GM12878 (cell line): ENCODE measurements around the gene NOL4L. TPM values are rescaled to one million over a fixed set of nuclear protein-coding genes. Genes with fewer than 3 reads are reported as not detected.

ENCODE experiments used
- ATAC-seq: fragments of 200-7000 bp; cut with Tn5 transposase; 3 replicates; pipeline ENCODE4 v1.9.1; 2020; ENCODE audit warnings: mild to moderate bottlenecking, moderate library complexity
- BruUV-seq: library from RNA; stranded (reverse); fragments of 400-500 nt; replicated peaks from 2 replicates; lab custom pipeline; 2021; lab: Mats Ljungman, UMichigan
- CTCF ChIA-PET: fragments of 300-600 bp; sonication (Branson Sonifier 250); formaldehyde crosslinking; extraction: SDS; loops from one replicate; lab custom pipeline; 2021; ENCODE audit warnings: inconsistent platforms; lab: Yijun Ruan, JAX
- POLR2A ChIA-PET: fragments of 350-600 bp; formaldehyde crosslinking; extraction: SDS; loops from one replicate; lab custom pipeline; 2021; ENCODE audit warnings: inconsistent platforms; lab: Charles Lee
- RAD21 ChIA-PET: fragments of 300-600 bp; sonication (Branson Sonifier 250); formaldehyde crosslinking; loops from one replicate; lab custom pipeline; 2023; ENCODE audit warnings: antibody characterized with exemption; ENCODE audit not compliant: unreplicated experiment; lab: Charles Lee
- SMC1A ChIA-PET: fragments of 300-600 bp; sonication (Branson Sonifier 250); formaldehyde crosslinking; loops from one replicate; lab custom pipeline; 2023; ENCODE audit not compliant: unreplicated experiment, uncharacterized antibody; lab: Charles Lee
- DNase-seq: peaks from one replicate; pipeline ENCODE4 v3.0.0-alpha.2; 2011; ENCODE audit warnings: low read depth, low spot score
- FAIRE-seq: peaks from 3 replicates; lab custom pipeline; 2011; peaks lifted over from hg19 to GRCh38; lab: Jason Lieb, UNC
- H2AFZ ChIP-seq: 2 replicates; pipeline ENCODE4 v1.6.0; 2011; ENCODE audit warnings: low read depth, low read length, control low read depth; ENCODE audit not compliant: control insufficient read depth
- H3K27ac ChIP-seq: 2 replicates; pipeline ENCODE4 v1.5.1; 2011; ENCODE audit warnings: control low read depth; ENCODE audit not compliant: control insufficient read depth, insufficient read depth
- H3K27me3 ChIP-seq, 2 experiments: replicated peaks in 1 of 2; 2 replicates each; pipeline versions ENCODE4 v1.6.0 to v1.6.1; 2011; ENCODE audit warnings: low read length in 1 of 2; ENCODE audit not compliant: control insufficient read depth in 2 of 2, insufficient read depth in 2 of 2
- H3K36me3 ChIP-seq, 2 experiments: 2 replicates each; pipeline ENCODE4 v1.5.1; 2011; ENCODE audit warnings: low read length in 1 of 2; ENCODE audit not compliant: control insufficient read depth in 2 of 2, insufficient read depth in 2 of 2
- H3K4me1 ChIP-seq: 2 replicates; pipeline ENCODE4 v1.6.1; 2011; ENCODE audit warnings: mild to moderate bottlenecking, low read length, moderate library complexity, mixed read lengths; ENCODE audit not compliant: control insufficient read depth, insufficient read depth
- H3K4me2 ChIP-seq: 2 replicates; pipeline ENCODE4 v1.6.0; 2011; ENCODE audit warnings: control low read depth; ENCODE audit not compliant: control insufficient read depth, insufficient read depth
- H3K4me3 ChIP-seq: fragments of 200-600 bp; sonication (generic); 2 replicates; pipeline ENCODE4 v1.5.1; 2016
- H3K79me2 ChIP-seq: 2 replicates; pipeline ENCODE4 v1.6.0; 2011; ENCODE audit warnings: low read length; ENCODE audit not compliant: control insufficient read depth, insufficient read depth
- H3K9ac ChIP-seq: 2 replicates; pipeline ENCODE4 v1.8.0; 2011; ENCODE audit warnings: low read length, control low read depth, mixed read lengths; ENCODE audit not compliant: control insufficient read depth, insufficient read depth
- H3K9me3 ChIP-seq: replicated peaks from 3 replicates; pipeline ENCODE4 v1.5.1; 2011; ENCODE audit warnings: mild to moderate bottlenecking, low read length; ENCODE audit not compliant: control insufficient read depth, insufficient read depth
- H4K20me1 ChIP-seq: 2 replicates; pipeline ENCODE4 v1.6.0; 2011; ENCODE audit not compliant: control insufficient read depth, insufficient read depth
- CTCF ChIP-seq, 3 experiments: IDR thresholded peaks in 2 of 3; conservative IDR thresholded peaks in 1 of 3; 2 replicates each; pipeline ENCODE4 v1.5.1; 2011; ENCODE audit warnings: low read depth in 3 of 3, low read length in 3 of 3, mild to moderate bottlenecking in 3 of 3, control low read depth in 2 of 3, moderate library complexity in 2 of 3, inconsistent platforms in 1 of 3, mixed read lengths in 1 of 3; ENCODE audit not compliant: control insufficient read depth in 2 of 3, insufficient read depth in 1 of 3; ENCODE audit errors: extremely low read depth in 1 of 3
- KAT2A ChIP-seq: conservative IDR thresholded peaks from 2 replicates; pipeline ENCODE4 v1.6.1; 2011; ENCODE audit warnings: low read depth, low read length; ENCODE audit not compliant: control insufficient read depth
- KLF5 ChIP-seq: fragments of 450-650 bp; IDR thresholded peaks from 2 replicates; pipeline ENCODE4 v1.6.1; 2014; ENCODE audit warnings: mild to moderate bottlenecking; ENCODE audit not compliant: partially characterized antibody
- MLLT1 ChIP-seq: fragments of 450-650 bp; IDR thresholded peaks from 2 replicates; pipeline ENCODE4 v1.6.1; 2016; ENCODE audit warnings: mild to moderate bottlenecking
- MYC ChIP-seq: IDR thresholded peaks from 2 replicates; pipeline ENCODE4 v1.6.1; 2011; ENCODE audit warnings: mild to moderate bottlenecking, low read length, moderate library complexity, inconsistent platforms; ENCODE audit not compliant: insufficient read depth, insufficient replicate concordance, insufficient read length, severe bottlenecking
- PML ChIP-seq: IDR thresholded peaks from 2 replicates; pipeline ENCODE4 v1.6.1; 2012; ENCODE audit warnings: low read length, inconsistent platforms
- POLR2A ChIP-seq: IDR thresholded peaks from 2 replicates; pipeline ENCODE4 v1.6.1; 2011; ENCODE audit warnings: low read depth, mild to moderate bottlenecking, low read length
- POLR2AphosphoS5 ChIP-seq: IDR thresholded peaks from 2 replicates; pipeline ENCODE4 v1.6.1; 2011; ENCODE audit warnings: mild to moderate bottlenecking, low read length, inconsistent platforms
- RAD21 ChIP-seq: IDR thresholded peaks from 2 replicates; pipeline ENCODE4 v1.6.1; 2011; ENCODE audit warnings: mild to moderate bottlenecking, low read depth, low read length, moderate library complexity; ENCODE audit not compliant: insufficient read depth
- RAD51 ChIP-seq: fragments of 450-650 bp; IDR thresholded peaks from 2 replicates; pipeline ENCODE4 v1.6.1; 2016; ENCODE audit warnings: moderate library complexity, mild to moderate bottlenecking, inconsistent platforms
- WRNIP1 ChIP-seq: IDR thresholded peaks from 2 replicates; pipeline ENCODE4 v1.6.1; 2011; ENCODE audit warnings: low read depth, low read length, improper control_type of control experiment, borderline replicate concordance
- ZNF24 ChIP-seq: fragments of 450-650 bp; IDR thresholded peaks from 2 replicates; pipeline ENCODE4 v1.6.1; 2017; ENCODE audit warnings: antibody characterized with exemption, mild to moderate bottlenecking
- WGBS: methylation state at CpG from one replicate; pipeline ENCODE4 v1.1.6; 2016; ENCODE audit warnings: low lambda C conversion rate; ENCODE audit not compliant: insufficient replicate concordance, insufficient coverage; ENCODE audit errors: missing lambda C conversion rate; 5-methylcytosine and 5-hydroxymethylcytosine counted together
- in situ Hi-C: fragments of 300-500 bp; cut with MboI; formaldehyde crosslinking; loops from 9 replicates; pipeline ENCODE4 v1.14.3; 2018; ENCODE audit warnings: mixed read lengths
- intact Hi-C: fragments of 100-400 bp; cut with micrococcal nuclease; formaldehyde crosslinking; loops from one replicate; pipeline ENCODE4 v1.14.2; 2022; ENCODE audit not compliant: unreplicated experiment
- polyA plus RNA-seq, 11 experiments: library from polyadenylated mRNA; depleted of rRNA in 4 of 11; unstranded in 6 of 11; stranded (reverse) in 5 of 11; fragments of >200 nt; fragmentation: Nextera tagmentation in 4 of 11; fragmentation: Illumina TruSeq in 1 of 11; extraction: Ambion mirVana in 4 of 11; extraction: Trizol in 1 of 11; gene quantifications; 1 replicate in 1 of 11; 2 replicates in 10 of 11; pipeline versions ENCODE4 v1.2.1 to v1.2.3, GENCODE V29; 2011 to 2016; ENCODE audit warnings: inconsistent platforms in 2 of 11, missing spikeins in 2 of 11, low read depth in 1 of 11
- total RNA-seq, 4 experiments: library from RNA; depleted of rRNA in 3 of 4; stranded (reverse); fragments of >200 nt in 3 of 4; fragmentation: Illumina TruSeq in 1 of 4; extraction: Trizol in 1 of 4; gene quantifications; 2 replicates each; pipeline versions ENCODE4 v1.2.1 to v1.2.3, GENCODE V29; 2013 to 2021

NOL4L gene
- total and polyA plus RNA-seq, 10 of the 15 experiments (the other 5 are each of a cell fraction or from before 2014, with no cell fraction given), result 2.3 to 24.0 (median 8.0) TPM

- ChIA-PET SMC1A (interaction anchor here (0.7 to 1.0 kb wide), 3 partner anchors 102 to 404 kb away, joined by 3 read pairs; no protein-coding TSS in a partner anchor), POLR2A (no interaction called here), CTCF (no interaction called here), RAD21 (no interaction called here)
- no peaks in the 10 kb centered on the region for H3K79me2 ChIP-seq
- H2AFZ ChIP-seq, result no peak overlapping the region
- no peak overlapping the region for H3K27ac ChIP-seq
- TF ChIP-seq WRNIP1, result no peak
- TF ChIP-seq POLR2A, result peak; percentile 46; the same call in 1 of the 2 replicates
- 0 out of 2 replicates have a peak, but pooled peaks have one; percentile 28 for TF ChIP-seq PML
- no peak for TF ChIP-seq KAT2A
- no peak for TF ChIP-seq MYC
- no peak for TF ChIP-seq KLF5
- 0 out of 6 replicates have a peak, but pooled peaks of 2 of the 3 experiments have one; percentile 6 to 7 for TF ChIP-seq CTCF (IDR thresholded peaks at IDR 0.05 in 2 of 3, conservative IDR thresholded peaks at IDR 0.05 in 1 of 3; ENCODE audit: control insufficient read depth in 2 of 3, extremely low read depth in 1 of 3, insufficient read depth in 1 of 3, low read depth in 3 of 3, low read length in 3 of 3)
- no peak for TF ChIP-seq MLLT1
- 0 out of 2 replicates have a peak, but pooled peaks have one; percentile 12 for TF ChIP-seq POLR2AphosphoS5
- no peak for TF ChIP-seq RAD51
- TF ChIP-seq ZNF24, result no peak
- peak; percentile 38; the same call in 1 of the 2 replicates for TF ChIP-seq RAD21
- peaks cover 33 to 40% of the 10 kb centered on the region in 2 experiments for H3K36me3 ChIP-seq
- BruUV-seq, result no TSS peak
- H3K27me3 ChIP-seq, result no peaks in the 10 kb centered on the region
- H3K9ac ChIP-seq, result no peak overlapping the region
- intact Hi-C loops, result no loop called here
- ATAC-seq (no peak), FAIRE-seq (no peak), DNase-seq (no peak)
- H3K4me1 ChIP-seq, result no peaks in the 10 kb centered on the region
- 77% methylated on average over 11 of the region's 11 CpGs for WGBS
- no peaks in the 10 kb centered on the region; the same call in 1 of the 2 replicates for H4K20me1 ChIP-seq
- in situ Hi-C loops, result no loop called here
- H3K4me2 ChIP-seq, result no peak overlapping the region
- no peaks in the 10 kb centered on the region for H3K9me3 ChIP-seq
- no peak overlapping the region for H3K4me3 ChIP-seq
These were observed 145.9 kb downstream of the NOL4L start for GRCh38 chr20:32439132-32439829.
